Kidney glomerular epithelial cell (primary cell): ENCODE results near the gene CDH23.
"Not testable (repeated sequence)": the region's sequence is repeated elsewhere in the genome, so short reads cannot be mapped to it uniquely, and the experiment has no call there.

Source experiments
- DNase-seq: peaks from one replicate; lab custom pipeline; 2025; lab: John Stamatoyannopoulos, UW

Gene CDH23

DNA sequence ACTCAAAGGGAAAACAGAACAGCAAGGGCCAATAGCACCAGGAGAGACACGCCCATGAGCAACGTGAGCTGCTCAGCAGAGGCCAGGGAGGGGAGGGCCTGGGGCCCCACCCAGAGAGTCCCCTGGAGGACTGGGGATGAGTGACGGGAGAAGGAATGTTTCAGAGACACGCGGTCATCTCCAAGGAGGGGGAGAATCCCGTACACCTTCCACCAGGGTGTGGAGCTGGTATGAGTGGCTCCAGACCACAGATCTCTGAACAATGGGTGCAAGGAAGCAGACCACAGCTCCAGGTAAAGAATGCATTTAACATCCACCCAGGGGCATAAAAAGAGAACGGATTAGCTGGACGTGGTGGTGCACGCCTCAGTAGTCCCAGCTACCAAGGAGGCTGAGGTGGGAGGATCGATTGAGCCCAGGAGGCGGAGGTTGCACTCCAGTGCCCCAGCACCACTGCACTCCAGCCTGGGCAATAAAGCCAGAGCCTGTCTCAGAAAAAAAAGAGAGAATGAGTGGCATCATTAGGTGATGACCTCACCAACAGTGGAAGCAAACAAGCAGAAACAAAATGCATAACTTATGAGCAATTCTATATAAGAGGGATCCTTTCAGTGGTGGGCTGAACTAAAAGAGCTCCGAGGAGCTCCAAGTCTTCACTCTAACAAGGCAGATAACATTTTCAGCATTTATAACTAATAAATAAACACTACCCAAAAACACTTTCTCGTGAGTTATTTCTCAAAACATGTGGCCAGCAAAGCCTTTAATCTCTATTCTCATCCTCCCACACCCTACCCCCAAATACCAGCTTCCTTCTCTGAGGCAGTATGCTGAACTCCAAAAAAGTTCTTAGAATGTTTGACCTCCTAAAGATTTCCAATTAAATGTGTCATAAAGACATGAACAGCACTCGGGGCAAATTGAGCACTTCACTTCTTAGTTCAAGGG, 441.8 kb downstream of the CDH23 start:
- DNase-seq, result peak; percentile 96

GRCh38 chr10:71840177-71840957, 443.6 kb downstream of the CDH23 start:
- DNase-seq, result peak; percentile 98

DNA sequence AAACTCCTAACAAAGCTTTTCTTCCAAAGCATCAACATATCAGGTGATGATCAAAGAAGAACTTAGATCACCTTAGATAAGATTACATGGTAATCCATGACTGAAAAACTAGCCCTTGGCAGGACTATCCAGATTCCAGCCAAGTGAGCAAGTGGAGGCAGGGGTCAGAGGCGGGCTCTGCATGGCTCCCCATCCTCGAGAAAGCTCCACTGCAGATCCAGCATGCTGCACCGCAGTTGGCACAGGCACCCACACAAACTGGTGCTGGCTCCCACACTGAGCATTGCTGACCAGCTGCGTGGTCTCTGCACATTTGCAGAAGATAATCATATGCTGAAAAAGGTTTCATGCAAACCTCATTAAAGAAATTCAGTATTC, 444.2 kb downstream of the CDH23 start:
- DNase-seq, result no peak

GRCh38 chr10:71842422-71842821, 445.7 kb downstream of the CDH23 start:
- DNase-seq, result no peak

GRCh38 chr10:71842856-71843686, 446.4 kb downstream of the CDH23 start:
- DNase-seq, result no peak

GRCh38 chr10:71844084-71844483, 447.4 kb downstream of the CDH23 start:
- DNase-seq, result no peak

GRCh38 chr10:71844695-71845094, 448.0 kb downstream of the CDH23 start:
- DNase-seq, result no peak

- no peak for DNase-seq
These were observed 449.0 kb downstream of the CDH23 start for GRCh38 chr10:71845410-71846405.

DNA sequence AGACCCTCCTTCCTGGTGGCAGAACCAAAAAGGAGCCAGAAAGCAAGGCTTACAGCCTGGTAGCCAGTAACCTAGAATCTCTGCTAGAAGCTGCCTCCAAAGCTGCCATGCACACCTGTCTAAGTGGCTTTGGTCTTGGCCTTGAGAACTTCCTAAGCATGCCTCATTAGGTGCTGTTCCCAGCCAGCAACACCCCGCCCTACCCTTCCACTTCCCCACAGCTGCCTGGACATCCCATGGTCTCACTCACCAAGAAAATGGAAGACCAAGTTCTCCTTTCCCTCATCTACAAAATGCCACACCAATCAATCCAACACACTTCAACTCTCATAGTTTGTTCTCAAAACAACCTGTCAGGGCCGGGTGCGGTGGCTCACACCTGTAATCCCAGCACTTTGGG, 450.1 kb downstream of the CDH23 start:
- DNase-seq, result no peak

DNA sequence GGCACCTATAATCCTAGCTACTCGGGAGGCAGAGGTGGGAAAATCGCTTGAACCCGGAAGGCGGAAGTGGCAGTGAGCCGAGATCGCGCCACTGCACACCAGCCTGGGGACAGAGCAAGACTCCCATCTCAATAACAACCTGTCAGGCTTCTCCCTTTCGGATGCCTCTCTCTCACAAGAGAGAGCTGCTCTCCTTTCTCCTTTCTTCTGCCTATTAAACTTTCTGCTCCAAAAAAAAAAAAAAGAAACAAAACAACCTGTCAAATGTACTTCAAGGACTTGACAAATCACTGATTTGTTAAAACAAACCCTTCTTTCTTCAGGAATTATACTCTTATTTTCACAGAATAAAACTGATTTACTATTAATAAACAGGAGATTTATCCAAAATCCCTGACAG, 450.7 kb downstream of the CDH23 start:
- DNase-seq, result no peak

DNA sequence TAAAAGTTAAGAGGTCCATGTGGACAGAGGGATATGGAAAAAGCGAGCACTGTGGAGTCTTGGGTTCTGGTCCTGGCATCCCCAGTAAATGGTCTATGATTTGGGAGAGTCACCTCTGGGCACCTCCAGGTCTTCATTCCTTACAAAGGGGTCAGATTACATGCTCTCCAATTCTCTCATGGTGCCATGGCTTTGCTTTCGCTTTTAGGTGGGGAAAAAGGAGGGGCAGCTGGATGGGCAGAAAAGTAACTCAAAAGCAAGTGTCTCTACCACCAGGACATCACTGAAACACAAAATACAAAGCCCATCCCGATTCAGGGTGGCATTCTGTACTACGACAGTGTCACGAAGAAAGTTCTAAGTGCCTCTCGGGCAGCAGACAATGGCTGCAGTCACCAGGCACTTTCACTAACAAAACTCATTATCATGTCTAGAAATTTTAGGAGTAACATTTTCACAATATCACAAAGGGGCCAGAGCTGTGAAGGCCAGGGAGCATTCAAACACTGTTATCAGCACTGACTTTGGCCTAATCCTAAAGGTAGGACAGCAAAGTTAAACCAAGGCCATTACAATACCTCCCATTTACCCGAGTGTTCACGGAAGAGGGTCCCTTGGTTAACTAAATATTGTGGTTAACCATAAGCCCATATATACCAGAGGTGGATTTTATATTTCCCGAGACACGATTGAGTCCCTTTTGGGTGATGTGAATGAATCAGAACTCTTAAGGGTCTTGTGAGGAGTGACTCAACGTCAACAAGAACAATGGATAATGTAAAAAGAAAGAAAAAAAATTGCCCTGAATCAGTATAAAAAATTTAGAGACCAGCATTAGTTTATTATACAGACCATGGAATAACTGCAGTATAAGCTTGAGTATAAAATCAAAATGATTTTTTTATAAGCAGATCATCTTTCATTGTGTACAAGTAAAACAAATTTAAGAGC, 451.9 kb downstream of the CDH23 start:
- no peak for DNase-seq

- DNase-seq, result no peak
These were observed 452.8 kb downstream of the CDH23 start for GRCh38 chr10:71849461-71849908.

DNA sequence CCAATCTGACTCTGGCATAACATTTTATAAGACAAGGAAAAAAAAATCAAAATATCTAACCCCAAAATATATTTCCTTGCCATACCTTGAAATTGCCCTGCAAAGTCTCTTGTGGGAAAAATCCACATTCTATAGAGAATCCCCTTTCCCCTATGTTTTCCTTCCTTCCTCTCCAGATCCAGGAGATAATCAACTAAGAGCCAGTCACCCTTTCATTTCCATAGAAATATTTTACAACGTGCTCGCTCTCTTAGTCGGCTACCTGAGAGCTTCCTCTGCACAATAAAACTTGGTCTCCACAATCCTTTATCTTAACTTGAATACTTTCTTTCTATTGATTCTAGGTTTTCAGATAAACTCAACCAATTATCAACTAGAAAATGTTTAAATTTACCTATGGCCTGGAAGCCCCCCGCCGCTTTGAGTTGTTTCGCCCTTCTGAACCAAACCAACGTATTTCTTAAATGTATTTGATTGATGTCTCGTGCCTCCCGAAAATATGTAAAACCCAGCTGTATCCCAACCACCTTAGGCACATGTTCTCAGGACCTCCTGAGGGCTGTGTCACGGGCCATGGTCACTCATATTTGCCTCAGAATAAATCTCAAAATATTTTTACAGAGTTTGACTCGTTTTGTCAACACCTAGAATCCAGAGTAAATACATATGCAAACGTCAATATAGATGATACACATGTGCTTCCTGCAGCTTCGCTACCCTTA, 453.5 kb downstream of the CDH23 start:
- no peak for DNase-seq

- peak; percentile 93 for DNase-seq
These were observed 454.2 kb downstream of the CDH23 start, which contains the start of gene PSAP for GRCh38 chr10:71850743-71851464. TSS of gene PSAP (minus strand) at chr10:71851251. CDS start at chr10:71851221, 30 bp downstream.

DNA sequence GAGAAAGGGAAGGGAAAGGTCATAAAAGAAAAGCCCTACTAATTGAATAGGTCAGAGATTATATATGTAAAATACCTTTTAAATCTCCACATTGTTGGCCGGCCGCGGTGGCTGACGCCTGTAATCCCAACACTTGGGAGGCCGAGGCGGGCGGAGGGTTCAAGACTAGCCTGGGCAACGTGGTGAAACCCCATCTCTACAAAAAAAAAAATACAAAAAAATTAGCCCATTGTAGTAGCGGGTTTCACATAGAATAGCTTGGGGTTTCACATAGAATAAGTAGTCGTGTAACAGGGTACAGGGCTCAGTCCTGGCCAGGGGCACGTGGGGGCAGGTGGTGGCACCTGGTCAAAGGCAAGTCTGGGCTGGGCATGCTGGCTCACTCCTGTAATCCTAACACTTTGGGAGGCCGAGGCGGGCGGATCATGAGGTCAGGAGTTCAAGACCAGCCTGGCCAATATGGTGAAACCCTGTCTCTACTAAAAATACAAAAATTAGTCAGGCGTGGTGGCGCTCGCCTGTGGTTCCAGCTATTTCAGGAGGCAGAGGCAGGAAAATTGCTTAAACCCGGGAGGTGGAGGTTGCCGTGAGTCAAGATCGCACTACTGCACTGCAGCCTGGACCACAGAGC, 454.9 kb downstream of the CDH23 start:
- DNase-seq, result not testable (repeated sequence)

DNA sequence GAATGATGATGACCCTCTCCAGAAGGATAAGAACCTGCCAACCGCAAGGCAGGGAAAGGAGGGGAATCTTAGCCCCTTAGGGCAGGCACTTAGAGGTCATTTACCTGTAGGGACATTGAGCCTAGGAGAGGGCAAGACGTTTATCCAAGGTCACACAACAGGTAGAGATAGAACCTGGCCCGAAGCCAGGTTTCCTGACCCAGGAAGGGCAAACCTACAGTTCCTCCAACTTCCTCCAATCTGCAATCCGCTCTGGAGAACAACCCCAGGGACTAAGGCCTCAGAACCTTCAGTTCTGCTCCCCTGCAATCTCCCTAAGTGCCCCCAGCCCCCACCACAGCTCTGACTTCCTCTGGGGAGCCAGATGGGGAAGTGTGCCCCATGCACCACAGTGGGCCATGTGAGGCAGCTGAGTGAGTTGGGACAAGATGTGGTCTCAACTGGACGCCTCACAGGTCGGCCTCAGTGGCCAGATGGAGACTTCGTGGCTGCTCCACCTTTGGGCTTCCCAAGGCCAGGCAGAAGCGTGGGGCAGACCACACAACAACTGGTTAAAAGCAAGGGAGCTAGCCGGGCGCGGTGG, 455.7 kb downstream of the CDH23 start:
- DNase-seq, result no peak

DNA sequence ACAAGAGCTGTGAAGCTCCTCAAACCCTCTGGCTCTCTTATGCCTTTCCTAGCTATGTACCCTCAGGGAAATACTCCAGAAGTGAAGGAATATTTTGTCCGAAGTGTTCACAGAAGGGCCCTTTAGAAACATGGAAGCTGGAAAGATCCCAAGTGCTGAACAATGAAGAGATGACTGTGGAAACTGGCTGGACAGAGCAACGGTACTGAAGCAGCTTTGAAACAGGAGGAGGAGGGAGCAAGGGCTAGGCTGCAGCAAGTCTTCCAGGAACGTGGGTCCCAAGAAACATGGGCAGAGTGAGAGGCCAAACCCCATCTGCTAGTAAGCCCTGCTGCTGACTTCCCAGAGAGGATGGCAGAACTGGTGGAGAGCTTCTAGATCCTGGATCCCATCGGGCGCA, 457.3 kb downstream of the CDH23 start:
- peak; percentile 8 for DNase-seq
